PFSK-1 (cell line): ENCODE results near the gene CARNS1.

Source experiments
- FOXP2 ChIP-seq: optimal IDR thresholded peaks from 2 replicates; pipeline ENCODE3; 2011; ENCODE audit warnings: borderline replicate concordance, control low read depth, inconsistent platforms; ENCODE audit not compliant: insufficient read depth; ENCODE audit errors: extremely low read length, extremely low read depth
- POLR2AphosphoS5 ChIP-seq: IDR thresholded peaks from 2 replicates; pipeline ENCODE4 v1.6.1; 2012; ENCODE audit warnings: low read depth, mild to moderate bottlenecking, control low read depth, low read length, moderate library complexity
- SIN3A ChIP-seq: IDR thresholded peaks from 2 replicates; pipeline ENCODE4 v1.6.1; 2012; ENCODE audit warnings: mild to moderate bottlenecking, low read length, moderate library complexity, borderline replicate concordance; ENCODE audit not compliant: insufficient read depth
- TAF1 ChIP-seq: IDR thresholded peaks from 2 replicates; pipeline ENCODE4 v1.6.1; 2012; ENCODE audit warnings: low read length, control low read depth, borderline replicate concordance; ENCODE audit not compliant: insufficient read depth
- TF ChIP-seq, protein P1 (sequence below), 2 experiments: IDR thresholded peaks; 2 replicates each; pipeline versions ENCODE4 v1.6.1 to v1.8.0; 2011 to 2012; ENCODE audit warnings: low read depth in 2 of 2, low read length in 2 of 2, control low read depth in 1 of 2, inconsistent platforms in 1 of 2, mild to moderate bottlenecking in 1 of 2, moderate library complexity in 1 of 2; ENCODE audit not compliant: insufficient read depth in 1 of 2

CARNS1 gene

DNA sequence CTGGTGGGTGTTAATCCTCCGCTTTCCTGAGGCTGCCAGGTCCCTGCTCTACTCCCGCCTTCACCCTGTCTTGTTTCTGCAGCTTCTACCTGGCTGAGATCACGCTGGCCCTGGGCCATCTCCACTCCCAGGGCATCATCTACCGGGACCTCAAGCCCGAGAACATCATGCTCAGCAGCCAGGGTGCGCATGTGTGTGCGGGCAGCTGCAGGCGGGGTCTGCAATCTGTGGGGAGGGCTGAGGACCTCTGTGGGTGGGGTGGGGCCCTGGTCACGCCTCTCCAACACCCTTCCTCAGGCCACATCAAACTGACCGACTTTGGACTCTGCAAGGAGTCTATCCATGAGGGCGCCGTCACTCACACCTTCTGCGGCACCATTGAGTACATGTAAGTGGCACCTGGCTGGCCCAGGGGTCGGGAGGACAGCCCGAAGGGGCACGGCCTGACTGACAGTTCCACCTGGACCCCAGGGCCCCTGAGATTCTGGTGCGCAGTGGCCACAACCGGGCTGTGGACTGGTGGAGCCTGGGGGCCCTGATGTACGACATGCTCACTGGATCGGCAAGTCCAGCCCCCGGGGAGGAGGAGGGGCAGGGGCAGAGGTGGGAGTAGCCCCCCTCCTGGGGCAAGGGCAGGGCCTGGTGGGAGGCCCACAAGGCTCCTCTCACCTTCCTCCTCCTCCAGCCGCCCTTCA lies 17.3 kb downstream of the CARNS1 start:
- TF ChIP-seq POLR2AphosphoS5 (0 out of 2 replicates have a peak, but pooled peaks have one; percentile 2), SIN3A (no peak), FOXP2 (no peak)
- TF ChIP-seq, protein P1, sequence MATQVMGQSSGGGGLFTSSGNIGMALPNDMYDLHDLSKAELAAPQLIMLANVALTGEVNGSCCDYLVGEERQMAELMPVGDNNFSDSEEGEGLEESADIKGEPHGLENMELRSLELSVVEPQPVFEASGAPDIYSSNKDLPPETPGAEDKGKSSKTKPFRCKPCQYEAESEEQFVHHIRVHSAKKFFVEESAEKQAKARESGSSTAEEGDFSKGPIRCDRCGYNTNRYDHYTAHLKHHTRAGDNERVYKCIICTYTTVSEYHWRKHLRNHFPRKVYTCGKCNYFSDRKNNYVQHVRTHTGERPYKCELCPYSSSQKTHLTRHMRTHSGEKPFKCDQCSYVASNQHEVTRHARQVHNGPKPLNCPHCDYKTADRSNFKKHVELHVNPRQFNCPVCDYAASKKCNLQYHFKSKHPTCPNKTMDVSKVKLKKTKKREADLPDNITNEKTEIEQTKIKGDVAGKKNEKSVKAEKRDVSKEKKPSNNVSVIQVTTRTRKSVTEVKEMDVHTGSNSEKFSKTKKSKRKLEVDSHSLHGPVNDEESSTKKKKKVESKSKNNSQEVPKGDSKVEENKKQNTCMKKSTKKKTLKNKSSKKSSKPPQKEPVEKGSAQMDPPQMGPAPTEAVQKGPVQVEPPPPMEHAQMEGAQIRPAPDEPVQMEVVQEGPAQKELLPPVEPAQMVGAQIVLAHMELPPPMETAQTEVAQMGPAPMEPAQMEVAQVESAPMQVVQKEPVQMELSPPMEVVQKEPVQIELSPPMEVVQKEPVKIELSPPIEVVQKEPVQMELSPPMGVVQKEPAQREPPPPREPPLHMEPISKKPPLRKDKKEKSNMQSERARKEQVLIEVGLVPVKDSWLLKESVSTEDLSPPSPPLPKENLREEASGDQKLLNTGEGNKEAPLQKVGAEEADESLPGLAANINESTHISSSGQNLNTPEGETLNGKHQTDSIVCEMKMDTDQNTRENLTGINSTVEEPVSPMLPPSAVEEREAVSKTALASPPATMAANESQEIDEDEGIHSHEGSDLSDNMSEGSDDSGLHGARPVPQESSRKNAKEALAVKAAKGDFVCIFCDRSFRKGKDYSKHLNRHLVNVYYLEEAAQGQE (IDR thresholded peaks at IDR 0.05; ENCODE audit: insufficient read depth in 1 of 2, low read depth in 2 of 2, low read length in 2 of 2), result no peak

DNA sequence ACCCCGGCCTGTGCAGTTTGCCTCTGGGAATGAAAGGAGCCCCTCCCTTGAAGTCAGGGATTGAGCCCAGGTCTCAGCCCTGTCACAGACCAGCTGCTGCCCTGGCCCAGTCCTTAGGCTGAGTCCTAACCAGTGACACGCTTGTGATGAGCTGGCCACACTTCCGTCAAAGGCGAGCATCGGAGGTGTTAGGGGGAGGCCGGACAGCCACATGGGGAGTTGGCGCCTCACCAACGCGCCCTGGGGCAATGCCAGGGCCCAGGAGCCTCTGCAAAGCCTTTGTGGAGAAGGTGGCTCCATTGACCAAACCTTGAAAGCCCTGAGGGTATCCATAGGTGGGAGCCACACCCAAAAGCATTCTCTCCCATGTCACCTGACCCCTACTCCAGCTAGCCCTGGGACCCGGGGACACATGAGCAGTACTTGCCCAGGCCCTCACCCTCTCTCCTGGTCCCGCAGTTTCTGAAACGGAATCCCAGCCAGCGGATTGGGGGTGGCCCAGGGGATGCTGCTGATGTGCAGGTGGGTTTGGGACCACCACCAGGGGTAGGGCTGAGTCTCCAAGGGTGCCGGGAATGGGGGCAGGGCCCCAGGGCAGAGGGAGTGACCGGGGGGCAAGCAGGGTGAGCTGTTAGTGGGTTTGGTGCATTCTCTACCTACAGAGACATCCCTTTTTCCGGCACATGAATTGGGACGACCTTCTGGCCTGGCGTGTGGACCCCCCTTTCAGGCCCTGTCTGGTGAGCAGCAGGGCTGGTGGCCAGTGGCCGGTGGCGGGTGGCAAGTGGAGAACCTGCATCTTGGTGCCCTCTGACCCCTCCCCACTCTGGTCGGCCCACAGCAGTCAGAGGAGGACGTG lies 18.3 kb downstream of the CARNS1 start:
- TF ChIP-seq FOXP2, result no peak

DNA sequence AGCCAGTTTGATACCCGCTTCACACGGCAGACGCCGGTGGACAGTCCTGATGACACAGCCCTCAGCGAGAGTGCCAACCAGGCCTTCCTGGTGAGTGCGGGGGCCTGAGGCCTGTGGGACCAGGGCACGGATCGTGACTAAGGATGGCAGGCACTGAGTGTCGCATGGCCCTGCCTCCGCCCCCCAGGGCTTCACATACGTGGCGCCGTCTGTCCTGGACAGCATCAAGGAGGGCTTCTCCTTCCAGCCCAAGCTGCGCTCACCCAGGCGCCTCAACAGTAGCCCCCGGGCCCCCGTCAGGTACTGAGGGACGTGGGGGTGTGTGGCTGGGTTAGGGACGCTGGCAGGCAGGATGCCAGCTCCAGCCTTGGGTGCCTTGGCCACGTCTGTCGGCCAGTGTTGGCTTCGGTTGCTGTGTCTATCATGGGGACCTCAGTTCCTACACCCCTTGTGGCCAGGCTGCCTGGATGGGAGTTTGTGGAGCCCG lies 19.0 kb downstream of the CARNS1 start:
- no peak for TF ChIP-seq TAF1
- no peak for TF ChIP-seq POLR2AphosphoS5
- no peak for TF ChIP-seq FOXP2
- TF ChIP-seq, protein P1 (IDR thresholded peaks at IDR 0.05; ENCODE audit: insufficient read depth in 1 of 2, low read depth in 2 of 2, low read length in 2 of 2), result no peak
- no peak for TF ChIP-seq SIN3A

DNA sequence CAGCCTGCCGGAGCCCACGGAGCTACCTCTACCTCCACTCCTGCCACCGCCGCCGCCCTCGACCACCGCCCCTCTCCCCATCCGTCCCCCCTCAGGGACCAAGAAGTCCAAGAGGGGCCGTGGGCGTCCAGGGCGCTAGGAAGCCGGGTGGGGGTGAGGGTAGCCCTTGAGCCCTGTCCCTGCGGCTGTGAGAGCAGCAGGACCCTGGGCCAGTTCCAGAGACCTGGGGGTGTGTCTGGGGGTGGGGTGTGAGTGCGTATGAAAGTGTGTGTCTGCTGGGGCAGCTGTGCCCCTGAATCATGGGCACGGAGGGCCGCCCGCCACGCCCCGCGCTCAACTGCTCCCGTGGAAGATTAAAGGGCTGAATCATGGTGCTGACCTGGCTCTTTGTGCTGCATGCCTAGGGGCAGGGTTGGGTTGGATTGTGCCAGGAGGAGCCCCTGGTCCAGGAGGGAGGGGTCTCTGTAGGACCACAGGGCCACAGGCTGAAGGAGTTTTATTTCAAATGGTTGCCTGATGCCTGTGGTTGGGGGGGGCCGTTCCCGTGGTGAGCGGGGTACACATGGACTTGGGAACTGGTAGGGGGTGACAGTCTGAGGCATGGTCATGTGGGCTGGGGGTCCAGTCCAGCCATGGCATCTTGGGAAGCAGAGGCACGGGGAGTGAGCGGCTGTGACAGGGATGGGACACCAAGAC lies 19.7 kb downstream of the CARNS1 start:
- peak; percentile 7; the same call in 1 of the 2 replicates for TF ChIP-seq POLR2AphosphoS5
- TF ChIP-seq, protein P1 (IDR thresholded peaks at IDR 0.05; ENCODE audit: insufficient read depth in 1 of 2, low read depth in 2 of 2, low read length in 2 of 2), result no peak

DNA sequence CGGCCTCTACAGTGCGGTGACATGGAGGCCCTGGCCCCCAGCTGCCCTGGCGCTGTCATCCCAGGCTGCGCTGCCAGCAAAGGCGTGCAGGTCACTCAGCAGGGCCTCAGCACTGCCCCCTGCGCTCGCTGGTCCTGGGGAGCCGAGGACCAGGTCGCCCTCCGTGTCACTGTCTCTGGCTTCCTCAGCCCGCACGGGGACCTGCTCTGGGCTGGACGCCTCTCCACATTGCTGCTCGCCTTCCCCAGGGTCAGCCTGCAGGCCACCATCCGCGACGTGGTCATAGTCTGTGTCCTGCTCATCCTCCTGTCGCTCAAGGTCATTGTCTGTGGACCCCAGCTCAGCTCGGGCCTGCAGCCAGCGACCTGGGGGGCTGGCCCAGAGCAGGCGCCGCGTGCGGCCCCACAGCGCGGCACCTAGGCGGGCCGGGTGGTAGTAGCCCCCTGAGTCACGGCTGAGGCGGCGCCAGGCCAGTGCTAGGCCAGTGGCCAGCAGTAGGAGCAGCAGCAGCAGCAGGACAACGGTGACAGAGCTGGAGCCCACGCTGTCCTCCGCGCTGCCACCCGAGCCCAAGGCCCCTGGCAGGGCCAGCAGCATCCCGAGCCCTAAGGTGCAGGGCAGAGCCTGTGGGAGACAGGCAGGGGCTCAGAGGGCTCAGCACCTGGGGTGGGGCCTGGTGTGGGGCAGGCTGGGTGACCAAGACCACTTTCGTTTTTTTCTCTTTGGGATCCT lies 20.4 kb downstream of the CARNS1 start:
- TF ChIP-seq TAF1, result no peak
- 0 out of 2 replicates have a peak, but pooled peaks have one; percentile 6 for TF ChIP-seq POLR2AphosphoS5
